Activated gamma-delta T cell (primary cell): ENCODE data around the gene ARHGEF17.

Source experiments
- DNase-seq: peaks from one replicate; lab custom pipeline; 2025; lab: John Stamatoyannopoulos, UW

ARHGEF17 gene

DNA sequence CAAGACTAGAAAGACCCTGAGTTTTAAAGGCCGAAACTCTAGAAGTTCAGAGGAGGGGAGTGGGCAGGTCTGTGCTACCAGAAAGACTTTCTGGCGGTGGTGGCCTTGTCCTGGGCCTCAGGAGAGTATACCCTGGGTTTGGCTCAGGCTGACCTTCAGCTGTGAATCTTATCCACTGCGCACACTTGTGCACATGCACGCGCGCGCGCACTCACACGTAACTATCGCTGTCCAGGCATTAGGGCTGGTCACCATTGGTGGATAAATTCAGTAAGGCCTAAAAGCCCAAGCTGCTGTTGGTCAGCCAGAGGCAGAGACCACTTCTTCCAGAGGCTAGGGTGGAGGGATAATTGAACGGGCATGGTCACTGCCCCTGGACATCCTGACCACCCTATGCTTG is 25.1 kb downstream of the ARHGEF17 start:
- DNase-seq, result no peak

DNA sequence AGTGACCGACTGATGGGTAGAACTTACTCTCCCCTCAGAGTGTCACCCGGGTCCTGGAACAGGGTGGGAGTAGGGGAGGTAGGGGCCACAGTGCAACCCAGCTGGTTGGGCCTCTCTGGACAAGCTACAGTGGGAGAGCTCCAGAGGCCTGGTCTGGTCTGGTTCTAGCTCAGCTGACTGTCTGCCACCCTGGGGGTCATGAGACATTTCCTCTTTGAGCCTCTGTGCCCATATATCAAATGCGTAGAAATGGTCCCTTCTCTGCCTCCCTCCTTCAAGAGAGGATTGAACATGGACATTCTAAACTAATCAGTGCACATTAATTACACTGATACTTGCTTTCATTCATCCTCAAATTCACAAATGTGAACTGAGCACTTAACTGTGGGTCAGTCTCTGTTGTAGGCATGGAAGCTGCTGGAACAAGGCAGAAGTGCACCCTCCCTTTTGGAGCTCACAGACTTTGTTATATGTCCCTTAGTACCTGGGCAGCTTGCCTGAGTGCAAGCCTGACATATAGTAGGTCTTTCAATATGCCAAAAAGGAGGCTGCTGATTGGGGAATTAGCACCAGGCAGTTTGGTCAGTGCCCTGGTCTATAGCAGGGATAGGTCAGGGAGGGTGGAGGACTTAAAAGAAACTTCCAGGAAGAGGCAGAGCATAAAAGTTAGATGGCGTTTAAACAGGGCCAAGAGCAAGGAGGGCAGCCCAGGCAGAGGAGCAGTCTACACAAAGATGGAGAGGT is 25.7 kb downstream of the ARHGEF17 start:
- DNase-seq, result no peak

DNA sequence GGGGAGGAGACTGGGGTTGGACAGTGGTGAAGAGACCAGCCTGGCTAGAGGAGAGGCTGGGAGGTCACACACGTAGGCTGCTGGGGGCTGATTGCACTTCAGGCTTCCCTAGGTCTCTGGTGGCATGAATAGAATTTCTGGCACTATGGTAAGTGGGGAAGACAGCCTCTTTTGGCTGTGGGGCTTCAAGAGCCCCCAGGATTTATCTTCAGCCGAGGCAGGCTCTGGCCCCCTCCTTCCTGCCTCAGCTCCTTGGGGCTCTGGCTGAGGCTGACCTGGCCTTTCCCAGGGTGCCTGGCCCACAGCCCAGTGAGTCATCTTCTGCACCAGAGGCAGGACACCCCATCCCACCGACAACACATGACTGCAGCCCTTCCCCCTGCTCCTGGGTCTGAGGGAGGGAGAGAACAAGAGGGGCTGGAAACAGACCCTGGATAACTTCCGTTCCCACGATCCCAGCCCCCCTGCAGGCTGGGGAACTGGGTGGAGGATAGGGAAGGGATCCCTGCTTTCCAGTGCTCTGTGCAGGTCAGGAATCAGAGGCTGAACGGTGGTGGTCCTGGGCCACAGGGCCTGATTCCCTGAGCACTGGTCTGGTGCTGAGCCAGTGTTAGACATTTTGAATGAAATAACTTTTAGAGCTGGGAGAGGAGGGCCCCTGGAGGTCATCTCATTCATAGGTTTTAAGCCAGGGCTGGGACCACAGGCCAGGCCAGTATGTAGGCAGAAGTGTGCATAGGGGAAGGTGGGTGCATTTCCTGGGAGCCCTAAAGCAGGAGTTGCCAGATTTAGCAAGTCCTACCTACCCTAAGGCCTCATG is 26.5 kb downstream of the ARHGEF17 start:
- DNase-seq, result no peak

DNA sequence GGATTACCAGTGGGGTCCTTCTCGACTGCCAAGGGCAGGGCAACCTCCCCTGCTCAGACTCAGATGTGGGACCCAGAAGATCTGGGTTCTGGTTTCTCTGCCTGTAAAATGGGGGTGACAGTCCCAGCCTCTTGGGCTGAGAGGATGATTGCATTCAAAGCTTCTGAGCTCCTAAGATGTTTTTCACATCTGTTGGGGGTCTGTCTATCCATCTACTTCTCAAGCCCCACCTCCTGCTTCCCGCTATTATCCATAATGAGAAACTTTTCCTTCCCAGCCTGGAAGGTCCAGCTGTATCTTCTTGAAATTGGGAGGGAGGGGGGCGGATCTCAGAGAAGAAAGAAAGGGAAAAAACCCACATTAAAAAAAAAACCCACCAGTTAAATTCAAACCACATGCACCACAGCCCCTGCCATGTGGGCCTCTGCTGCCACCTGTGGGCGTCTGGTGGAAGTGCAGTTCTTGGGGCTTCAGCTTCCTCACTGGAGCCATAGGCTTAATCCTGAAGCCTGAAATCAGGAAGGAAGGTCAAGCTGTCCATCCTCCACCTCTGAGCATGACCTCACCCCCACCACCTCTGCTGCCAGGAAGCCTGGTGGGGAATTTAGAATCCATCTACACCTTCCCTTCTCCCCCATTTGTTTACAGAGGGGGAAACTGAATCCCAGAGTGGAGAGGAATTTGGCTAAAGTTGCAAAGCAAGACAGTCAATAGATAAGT is 27.3 kb downstream of the ARHGEF17 start:
- DNase-seq, result peak; percentile 29

DNA sequence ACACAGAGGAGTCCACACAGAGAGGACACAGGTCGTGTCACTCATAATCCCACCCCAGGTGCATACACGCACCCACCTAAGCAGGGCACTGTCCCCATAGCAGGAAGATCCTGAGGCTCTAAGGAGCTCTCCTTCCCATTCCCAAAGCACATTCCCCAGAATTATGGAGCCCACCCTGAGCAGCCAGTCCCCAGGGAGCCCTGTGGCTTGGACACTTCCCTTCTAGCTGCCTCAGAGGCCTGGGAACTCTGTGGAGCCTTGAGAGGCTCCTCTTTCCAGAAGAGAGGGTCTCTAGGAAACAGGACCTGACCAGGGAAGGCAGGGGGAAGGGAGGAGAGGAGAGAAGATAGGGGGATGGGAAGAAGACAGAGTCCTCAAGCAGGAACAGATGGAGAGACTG is 29.8 kb downstream of the ARHGEF17 start:
- no peak for DNase-seq

DNA sequence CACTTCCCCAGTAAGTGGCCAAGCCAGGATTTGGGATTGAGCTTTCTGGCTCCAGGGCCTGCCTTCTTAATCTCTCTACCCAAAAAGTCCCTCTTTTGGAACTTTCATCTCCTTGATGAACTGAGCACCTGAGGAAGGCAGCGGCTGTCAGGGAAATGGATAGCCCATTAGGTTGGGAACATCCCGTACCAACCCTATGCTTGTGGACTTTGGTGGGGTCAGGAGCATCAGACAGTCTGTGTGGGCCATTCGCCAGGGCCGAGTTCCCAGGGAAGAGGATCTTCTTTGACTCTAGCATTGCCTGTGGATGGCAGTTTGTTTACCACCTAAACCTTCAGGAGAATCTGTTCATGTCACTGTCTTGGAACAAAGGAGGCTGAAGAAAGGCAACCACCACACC is 30.2 kb downstream of the ARHGEF17 start:
- no peak for DNase-seq

DNA sequence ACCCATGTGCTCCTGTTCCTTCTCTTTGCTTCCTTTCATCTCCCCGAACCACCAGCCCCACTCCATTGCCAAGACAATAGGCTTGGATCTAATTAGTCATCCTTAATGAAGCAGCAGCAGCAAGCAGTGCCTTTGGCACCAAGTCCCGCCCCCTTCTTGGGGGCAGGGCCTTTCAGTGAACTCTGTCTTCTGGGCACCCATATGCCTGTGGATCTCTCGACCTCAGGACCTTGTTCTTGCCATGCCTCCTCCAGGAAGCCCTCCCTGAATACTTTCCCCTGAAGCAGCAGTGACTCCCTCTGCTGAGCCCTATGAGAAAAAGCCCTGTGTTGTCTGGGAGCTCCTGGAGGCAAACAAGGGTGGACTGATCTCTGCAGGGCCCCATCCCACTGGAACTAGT is 32.1 kb downstream of the ARHGEF17 start:
- DNase-seq, result no peak

DNA sequence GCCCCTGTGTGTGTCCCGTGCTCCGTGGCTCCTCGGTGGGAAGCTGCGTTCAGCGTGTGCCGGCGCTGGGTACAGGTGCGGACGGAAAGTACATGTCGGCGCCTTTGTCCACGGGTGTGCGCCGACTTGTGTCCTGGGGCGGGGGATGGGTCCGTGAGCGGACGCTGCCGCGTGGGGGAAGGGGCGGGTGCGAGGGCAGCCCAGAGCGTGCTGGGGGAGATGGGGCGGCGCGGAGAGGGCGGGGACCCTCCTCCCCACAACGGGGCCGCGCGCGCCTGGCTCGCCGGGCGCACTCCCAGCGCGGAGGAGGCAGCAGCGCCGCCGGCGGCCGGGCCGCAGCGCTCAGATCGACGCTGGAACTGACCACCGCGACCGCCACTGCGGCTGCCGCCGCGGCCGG is 34.6 kb downstream of the ARHGEF17 start:
- DNase-seq, result no peak

DNA sequence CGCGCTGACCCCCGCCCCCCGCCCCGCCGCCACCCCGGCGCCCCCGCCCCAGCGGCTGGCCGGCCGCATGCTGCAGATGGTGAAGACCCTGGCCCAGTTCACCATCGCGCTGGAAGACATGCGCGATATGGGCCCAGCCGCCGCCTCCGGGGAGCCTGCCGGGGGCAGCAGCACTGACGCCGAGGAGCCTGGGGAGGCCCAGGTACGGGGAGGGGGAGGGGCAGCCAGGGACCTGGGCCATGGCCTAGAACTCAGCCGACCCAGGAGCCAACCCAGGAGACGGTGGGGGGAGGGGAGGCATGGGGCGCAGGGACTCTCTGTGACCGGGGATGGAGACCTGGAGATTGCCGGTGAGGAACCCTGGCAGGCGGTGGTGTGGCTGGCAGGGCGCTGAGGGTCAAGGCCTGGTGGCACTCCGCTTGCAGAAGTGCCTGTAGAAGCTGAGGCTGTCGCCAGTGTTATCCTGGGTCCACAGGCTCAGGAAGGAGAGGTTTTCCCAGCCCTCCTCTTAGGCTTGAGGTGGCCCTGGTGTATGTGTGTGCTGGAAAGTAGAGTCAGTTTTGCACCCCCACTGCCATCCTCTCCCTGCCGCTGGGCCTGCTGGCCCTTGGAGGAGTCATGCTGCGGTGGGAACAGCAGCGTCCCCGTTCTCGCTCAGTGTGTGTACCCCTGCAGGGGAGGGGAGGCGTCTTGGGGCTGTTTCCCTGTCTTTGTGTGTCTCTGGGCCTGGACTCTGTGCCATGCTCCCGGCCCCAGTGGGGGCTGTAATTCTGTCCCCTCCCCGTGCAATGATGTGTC is 35.2 kb downstream of the ARHGEF17 start:
- no peak for DNase-seq

DNA sequence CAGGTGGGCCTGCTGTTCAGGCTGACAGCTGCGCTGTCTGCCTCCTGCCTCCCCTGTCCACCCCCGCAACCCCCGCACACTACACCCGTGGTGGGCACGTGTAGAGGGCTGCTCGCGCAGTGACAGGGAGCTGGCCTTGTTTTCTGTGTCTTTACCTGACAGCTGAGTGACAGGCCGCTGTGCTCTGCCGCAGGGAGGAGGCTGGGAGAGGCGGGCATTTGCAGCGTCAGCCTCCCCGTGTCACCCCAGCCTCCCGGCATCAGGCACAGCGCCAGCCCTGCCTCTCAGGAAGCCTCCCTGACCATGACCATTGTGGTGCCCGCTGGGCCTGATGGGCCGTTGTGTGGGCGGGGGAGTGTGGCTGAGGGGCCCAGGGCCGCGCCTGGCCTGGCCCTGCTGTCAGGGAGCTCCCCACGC is 36.1 kb downstream of the ARHGEF17 start:
- no peak for DNase-seq

DNA sequence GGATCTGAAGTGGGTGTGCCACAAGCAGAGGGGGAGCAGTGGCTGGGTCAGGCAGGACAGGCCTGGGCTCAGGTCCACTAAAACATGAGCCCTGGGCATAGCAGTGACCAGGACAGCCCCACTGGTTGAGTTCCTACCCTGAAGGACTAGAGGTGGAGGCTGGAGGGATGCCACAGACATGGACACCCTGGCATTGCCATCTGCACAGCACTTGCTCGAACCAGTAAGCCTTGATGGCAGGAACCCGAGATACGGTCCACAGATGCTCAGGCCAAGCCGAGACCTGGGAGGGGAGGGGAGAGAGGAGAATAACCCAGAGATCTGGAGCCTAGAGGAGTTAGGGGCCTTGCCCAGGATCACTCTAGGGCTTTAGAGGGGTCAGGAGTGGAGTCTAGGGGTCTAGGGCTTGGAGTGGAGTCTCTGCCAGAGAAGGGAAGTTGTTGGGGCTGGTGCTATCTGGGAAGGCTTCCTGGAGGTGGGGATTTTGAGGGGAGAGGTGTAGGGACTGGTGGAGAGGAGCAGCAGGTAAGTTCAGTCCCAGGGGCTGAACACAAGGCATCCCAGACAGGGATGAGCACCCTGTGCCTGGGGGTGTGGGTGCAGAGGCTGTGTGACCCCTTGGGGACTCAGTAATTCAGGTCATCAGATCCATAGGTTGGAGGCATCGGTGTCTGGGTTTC is 37.5 kb downstream of the ARHGEF17 start:
- DNase-seq, result no peak

DNA sequence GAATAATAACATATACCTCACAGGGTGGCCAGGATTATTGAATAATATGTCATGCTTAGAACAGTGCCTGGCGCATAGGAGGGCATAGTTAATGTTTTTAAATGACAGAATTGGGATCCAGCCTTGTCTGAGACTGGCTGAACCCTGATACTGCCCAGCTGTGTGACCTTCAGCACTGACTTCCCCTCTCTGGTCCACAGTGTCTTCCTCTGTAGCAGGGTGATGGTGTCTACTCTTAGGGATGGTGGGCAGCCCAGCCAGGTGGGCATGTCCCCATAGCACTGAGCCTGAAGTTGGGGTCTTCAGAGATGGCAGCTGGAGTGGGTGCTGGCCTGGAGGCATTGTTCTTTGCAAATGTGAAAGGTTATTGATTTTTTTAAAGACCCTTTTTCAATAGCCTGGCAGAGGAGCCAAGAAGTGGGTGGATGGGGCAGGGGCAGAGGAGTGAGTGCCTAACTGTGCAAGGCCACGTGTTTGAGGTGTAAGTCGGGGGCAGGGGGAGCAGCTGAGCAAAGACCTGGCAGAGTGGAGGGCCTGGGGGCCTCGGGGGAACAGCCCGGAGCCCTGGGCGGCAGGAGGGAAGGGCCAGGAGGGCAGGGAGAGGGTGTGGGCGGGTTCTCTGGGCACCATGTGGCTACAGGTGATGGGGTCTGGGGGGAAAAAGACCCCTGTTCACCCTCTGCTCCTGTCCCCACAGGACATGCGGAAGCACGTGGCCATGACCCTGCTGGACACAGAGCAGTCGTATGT is 38.3 kb downstream of the ARHGEF17 start:
- no peak for DNase-seq

DNA sequence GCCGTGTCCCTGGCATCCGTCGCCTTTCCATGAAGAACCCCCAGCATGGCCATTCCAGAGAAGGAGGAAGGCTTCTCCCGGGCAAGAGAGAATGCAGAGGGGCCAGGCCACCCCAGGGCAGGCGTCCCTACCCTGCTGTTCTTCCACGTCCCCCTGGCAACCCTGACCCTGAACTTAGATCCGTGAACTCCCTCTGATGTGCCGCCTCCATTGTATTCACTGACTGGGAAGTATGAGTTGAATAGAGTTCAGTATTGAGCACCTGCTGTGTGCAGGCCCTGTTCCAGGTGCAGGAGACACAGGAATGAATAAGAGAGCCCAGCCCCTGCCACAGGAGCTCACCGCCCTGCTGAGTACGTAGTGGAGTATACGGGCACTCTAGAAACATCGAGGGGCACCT is 39.0 kb downstream of the ARHGEF17 start:
- no peak for DNase-seq

DNA sequence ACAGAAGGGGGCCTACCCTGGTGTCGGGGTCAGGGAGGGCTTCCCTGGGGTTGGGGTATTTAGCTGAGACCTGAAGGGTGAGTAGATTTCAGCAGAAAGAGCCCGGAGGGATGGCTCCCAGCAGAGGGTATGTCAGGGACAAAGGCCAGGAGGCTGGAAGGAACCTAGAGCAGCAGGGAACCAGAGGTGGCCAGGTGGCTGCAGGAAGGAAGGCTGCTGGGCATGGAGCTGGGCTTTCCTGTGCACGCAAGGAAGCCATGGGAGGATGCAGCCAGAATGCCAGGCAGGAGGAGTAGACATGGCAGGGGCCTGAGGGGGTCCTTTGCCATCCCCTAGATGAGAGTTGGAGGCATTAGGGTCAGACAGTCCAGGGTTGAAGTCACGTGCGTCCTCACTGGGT is 40.8 kb downstream of the ARHGEF17 start:
- DNase-seq, result no peak

DNA sequence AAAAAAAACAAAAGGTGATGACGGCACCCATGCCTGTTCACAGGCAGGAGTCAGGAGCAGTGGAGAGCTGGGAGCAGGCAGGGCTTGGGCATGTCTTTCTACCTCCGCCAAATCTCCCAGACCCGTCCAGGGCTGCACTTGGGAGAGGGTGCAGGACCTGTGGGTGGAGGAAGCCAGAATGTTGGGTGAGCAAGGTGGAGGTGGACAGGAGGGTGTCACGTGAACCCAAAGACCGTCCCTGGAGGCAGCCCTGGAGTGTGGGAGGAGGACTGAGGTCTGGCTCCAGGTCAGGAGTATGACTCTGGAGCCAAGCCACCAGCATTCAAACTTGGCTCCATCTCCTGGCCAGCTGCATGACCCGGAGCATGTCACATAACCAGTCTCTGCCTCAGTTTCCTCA is 41.6 kb downstream of the ARHGEF17 start:
- no peak for DNase-seq

DNA sequence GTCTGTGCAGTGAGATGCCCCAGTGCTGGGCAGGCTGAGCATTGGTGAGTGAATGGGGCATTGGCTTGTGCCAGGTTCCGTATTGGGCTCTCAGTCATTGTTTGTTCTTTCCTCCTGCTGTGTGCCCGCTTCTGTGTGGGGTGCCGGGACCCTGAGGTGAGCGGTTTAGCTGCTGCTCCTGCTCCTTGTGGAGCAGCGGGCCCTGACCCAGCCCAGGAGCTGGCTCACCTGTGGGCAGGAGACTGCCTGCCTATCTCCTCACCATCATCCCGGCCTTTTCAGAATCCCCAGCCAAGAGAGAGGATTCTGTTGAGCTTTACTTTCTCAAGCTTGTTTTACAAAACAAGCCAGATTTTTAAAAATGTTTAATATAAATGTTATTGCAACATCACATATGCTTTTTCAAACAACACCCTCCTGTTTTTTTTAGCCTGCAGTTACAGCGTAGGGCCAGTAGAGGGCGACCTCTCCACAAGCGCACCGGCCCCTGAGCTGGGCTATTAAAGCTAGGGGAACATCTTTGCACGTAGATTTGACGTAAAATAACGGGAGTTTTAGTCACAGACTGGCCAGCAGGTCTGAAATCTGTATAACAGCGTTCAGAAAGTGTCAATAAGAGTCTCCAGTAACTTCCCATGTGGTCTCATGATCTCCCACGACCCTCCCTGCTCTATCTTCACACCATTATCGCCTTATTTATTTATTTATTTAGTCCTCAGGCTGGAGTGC is 43.0 kb downstream of the ARHGEF17 start:
- DNase-seq, result no peak

DNA sequence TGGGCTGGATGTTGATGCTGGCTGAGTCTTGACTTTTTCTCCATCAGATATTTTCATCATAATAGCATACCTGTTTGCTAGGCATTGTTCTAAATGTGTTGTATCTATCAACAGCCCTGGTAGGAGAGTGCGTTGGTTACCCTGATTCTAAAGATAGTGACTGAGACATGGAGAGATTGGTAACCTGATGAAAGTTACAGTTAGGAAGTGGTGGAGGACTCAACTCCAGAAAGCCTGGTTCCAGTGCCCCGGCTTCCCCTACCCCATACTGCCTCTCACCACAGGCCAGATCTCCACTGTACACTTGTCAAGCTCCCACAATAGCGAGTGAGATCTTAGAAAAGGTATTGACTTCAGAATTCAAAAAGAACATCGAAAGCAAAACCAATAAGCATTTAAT is 45.3 kb downstream of the ARHGEF17 start:
- DNase-seq, result no peak

DNA sequence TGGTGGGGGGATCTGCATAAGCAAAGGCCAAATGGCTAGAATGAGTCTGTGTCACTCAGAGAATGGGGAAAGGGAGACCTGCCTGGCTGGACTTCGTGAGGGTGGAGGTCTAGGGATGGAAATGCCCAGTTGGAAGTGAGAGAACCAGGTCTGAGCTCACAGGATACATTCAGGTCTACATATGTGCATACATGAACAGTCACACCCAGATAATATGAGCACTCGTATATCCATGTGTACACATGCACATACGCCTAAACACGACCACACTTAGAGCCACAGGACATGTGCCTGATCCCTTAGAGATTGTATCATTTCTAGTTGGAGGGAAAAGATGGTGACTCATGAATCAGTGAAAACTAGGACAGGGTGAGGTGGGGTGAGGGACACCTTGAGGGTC is 47.0 kb downstream of the ARHGEF17 start:
- DNase-seq, result no peak

DNA sequence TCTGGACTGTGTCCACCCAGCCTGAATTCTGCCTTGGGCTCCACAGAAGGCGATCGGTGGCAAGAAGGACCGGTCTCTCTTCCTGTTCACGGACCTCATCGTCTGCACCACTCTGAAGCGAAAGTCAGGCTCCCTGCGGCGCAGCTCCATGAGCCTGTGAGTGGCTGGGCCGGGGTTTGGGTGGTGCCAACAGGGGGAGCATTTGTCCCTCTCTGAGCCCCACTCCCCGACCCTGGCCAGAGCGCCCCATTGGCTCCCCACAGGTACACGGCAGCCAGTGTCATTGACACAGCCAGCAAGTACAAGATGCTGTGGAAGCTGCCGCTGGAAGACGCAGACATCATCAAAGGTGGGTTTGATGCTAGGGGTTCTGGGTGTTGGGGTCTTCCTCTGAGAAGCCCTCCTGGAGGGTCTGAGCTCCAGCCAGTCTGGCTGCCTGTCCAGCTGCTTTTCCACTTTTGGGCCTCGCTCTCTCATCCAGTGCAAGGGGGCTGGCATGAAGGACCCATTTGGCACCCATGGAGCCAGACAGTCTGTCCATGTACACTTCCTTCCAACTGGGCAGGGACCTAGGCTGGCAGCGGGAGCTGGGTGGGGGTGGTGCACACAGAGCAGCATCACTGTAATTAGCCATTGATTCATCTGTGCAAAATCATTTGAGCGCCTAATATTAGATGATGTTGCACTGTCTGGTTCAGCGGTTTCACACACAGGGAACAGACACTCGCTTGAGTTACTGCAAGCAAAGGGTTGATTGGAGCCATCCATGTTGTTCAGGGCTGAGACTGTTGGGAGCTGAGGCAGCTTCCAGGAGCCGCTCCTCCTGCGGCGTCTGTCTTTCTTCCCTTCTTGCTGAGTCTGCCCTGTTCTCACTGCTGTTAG is 49.1 kb downstream of the ARHGEF17 start:
- DNase-seq, result no peak
